CD14-positive monocyte (primary cell): ENCODE measurements around the gene EEFSEC. TPM values are rescaled to one million over a fixed set of nuclear protein-coding genes. Genes with fewer than 3 reads are reported as not detected.

ENCODE experiments used
- DNase-seq, 3 donors: peaks; one replicate each; pipeline ENCODE4 v3.0.0-alpha.2; 2011 to 2022
- H2AFZ ChIP-seq: 2 replicates; pipeline ENCODE4 v1.6.0; 2012; ENCODE audit warnings: mild to moderate bottlenecking, low read depth, low read length, inconsistent platforms; ENCODE audit not compliant: insufficient read depth, poor library complexity, severe bottlenecking
- H3K27ac ChIP-seq, 2 donors: 1 replicate in 1 of 2; 2 replicates in 1 of 2; pipeline ENCODE4 v1.5.1; 2012 to 2013; ENCODE audit warnings: low read length in 2 of 2, control low read depth in 1 of 2, inconsistent platforms in 1 of 2, low read depth in 1 of 2, mild to moderate bottlenecking in 1 of 2
- H3K27me3 ChIP-seq, 2 donors: one replicate each; pipeline versions ENCODE4 v1.6.0 to v1.6.1; 2011 to 2013; ENCODE audit warnings: low read length in 2 of 2; ENCODE audit not compliant: control insufficient read depth in 2 of 2, insufficient read depth in 2 of 2
- H3K36me3 ChIP-seq, 2 donors: replicated peaks in 1 of 2; 1 replicate in 1 of 2; 2 replicates in 1 of 2; pipeline versions ENCODE4 v1.5.1 to v1.6.1; 2012 to 2013; ENCODE audit warnings: low read length in 2 of 2, control low read depth in 1 of 2, inconsistent platforms in 1 of 2, mild to moderate bottlenecking in 1 of 2; ENCODE audit not compliant: insufficient read depth in 2 of 2, control insufficient read depth in 1 of 2
- H3K4me1 ChIP-seq, 2 donors: 1 replicate in 1 of 2; 2 replicates in 1 of 2; pipeline versions ENCODE4 v1.5.1 to v1.6.1; 2012 to 2013; ENCODE audit warnings: low read length in 2 of 2, control low read depth in 1 of 2, inconsistent platforms in 1 of 2, mild to moderate bottlenecking in 1 of 2, moderate library complexity in 1 of 2; ENCODE audit not compliant: insufficient read depth in 2 of 2, control insufficient read depth in 1 of 2
- H3K4me2 ChIP-seq: replicated peaks from 2 replicates; pipeline ENCODE3; 2012; ENCODE audit warnings: low read length, moderate library complexity, mild to moderate bottlenecking; ENCODE audit not compliant: poor library complexity, severe bottlenecking; ENCODE audit errors: extremely low read depth
- H3K4me3 ChIP-seq, 3 experiments: fragments of 200-600 bp in 1 of 3; sonication (generic) in 1 of 3; replicated peaks in 1 of 3; 1 replicate in 2 of 3; 2 replicates in 1 of 3; pipeline ENCODE4 v1.5.1; 2011 to 2013; ENCODE audit warnings: low read length in 3 of 3, mild to moderate bottlenecking in 3 of 3, control low read depth in 2 of 3, low read depth in 2 of 3, inconsistent platforms in 1 of 3, moderate library complexity in 1 of 3
- H3K79me2 ChIP-seq: 2 replicates; pipeline ENCODE4 v1.6.0; 2012; ENCODE audit warnings: mild to moderate bottlenecking, control low read depth, inconsistent platforms, low read length, moderate library complexity; ENCODE audit not compliant: insufficient read depth
- H3K9ac ChIP-seq: 2 replicates; pipeline ENCODE4 v1.6.0; 2017; ENCODE audit warnings: low read length, mild to moderate bottlenecking; ENCODE audit not compliant: insufficient read depth, poor library complexity, severe bottlenecking
- H3K9me3 ChIP-seq, 2 donors: replicated peaks in 1 of 2; 1 replicate in 1 of 2; 2 replicates in 1 of 2; pipeline versions ENCODE4 v1.5.1 to v1.6.1; 2012 to 2013; ENCODE audit warnings: low read length in 2 of 2, control low read depth in 1 of 2; ENCODE audit not compliant: control insufficient read depth in 1 of 2, insufficient read depth in 1 of 2
- H4K20me1 ChIP-seq: 2 replicates; pipeline ENCODE4 v1.6.0; 2012; ENCODE audit warnings: mild to moderate bottlenecking, low read length, control low read depth, moderate library complexity; ENCODE audit not compliant: insufficient read depth
- H3K27ac Mint-ChIP-seq, 7 donors: one replicate each; pipeline ENCODE4 v1.8.0; 2020; ENCODE audit warnings: mild to moderate bottlenecking in 7 of 7, mixed read lengths in 7 of 7, moderate library complexity in 6 of 7, inconsistent platforms in 2 of 7
- H3K27me3 Mint-ChIP-seq, 3 donors: one replicate each; pipeline ENCODE4 v1.8.0; 2021 to 2022; ENCODE audit warnings: low read depth in 3 of 3, mild to moderate bottlenecking in 3 of 3, mixed read lengths in 3 of 3, moderate library complexity in 3 of 3, inconsistent platforms in 1 of 3
- H3K36me3 Mint-ChIP-seq, 2 donors: one replicate each; pipeline ENCODE4 v1.8.0; 2020; ENCODE audit warnings: mixed read lengths in 2 of 2, inconsistent platforms in 1 of 2, mild to moderate bottlenecking in 1 of 2
- H3K4me1 Mint-ChIP-seq: one replicate; pipeline ENCODE4 v1.8.0; 2020; ENCODE audit warnings: mild to moderate bottlenecking, mixed read lengths
- H3K4me3 Mint-ChIP-seq, 2 donors: one replicate each; pipeline ENCODE4 v1.8.0; 2020; ENCODE audit warnings: mild to moderate bottlenecking in 2 of 2, mixed read lengths in 2 of 2, moderate library complexity in 1 of 2
- H3K9me3 Mint-ChIP-seq, 7 donors: one replicate each; pipeline ENCODE4 v1.8.0; 2020 to 2022; ENCODE audit warnings: mixed read lengths in 7 of 7, mild to moderate bottlenecking in 6 of 7, moderate library complexity in 6 of 7, inconsistent platforms in 2 of 7
- WGBS: methylation state at CpG from one replicate; pipeline ENCODE4 v1.1.5; 2013; ENCODE audit warnings: missing lambda C conversion rate; ENCODE audit not compliant: insufficient coverage; 5-methylcytosine and 5-hydroxymethylcytosine counted together
- intact Hi-C, 2 donors: fragments of 100-400 bp; cut with micrococcal nuclease; formaldehyde crosslinking; loops; one replicate each; pipeline versions ENCODE4 v1.15.0 to v1.15.1; 2023
- polyA plus RNA-seq, 3 donors: library from polyadenylated mRNA; depleted of rRNA in 1 of 3; unstranded in 2 of 3; stranded (reverse) in 1 of 3; fragments of 300-500 nt in 2 of 3; fragments of >200 nt in 1 of 3; fragmentation: Illumina TruSeq in 2 of 3; gene quantifications; 1 replicate in 2 of 3; 2 replicates in 1 of 3; pipeline ENCODE4 v1.2.3, GENCODE V29; 2012 to 2021
- TF ChIP-seq, protein P1 (sequence below): fragments of 200-600 bp; IDR thresholded peaks from one replicate; pipeline ENCODE4 v1.8.0; 2022; ENCODE audit warnings: antibody characterized with exemption, mild to moderate bottlenecking

EEFSEC gene
- polyA plus RNA-seq, 3 donors, result 13.3 to 14.9 (median 14.9) TPM

- Histone ChIP-seq H3K36me3 (no peaks in the 10 kb centered on the region), H3K4me1 (peaks cover 10 to 14% of the 10 kb centered on the region in 2 donors), H3K27ac (no peak overlapping the region), H3K4me3 (no peak overlapping the region), H2AFZ (no peak overlapping the region), H3K27me3 (no peaks in the 10 kb centered on the region), H3K9ac (no peak overlapping the region), H3K4me2 (no peak overlapping the region), H4K20me1 (no peaks in the 10 kb centered on the region), H3K9me3 (no peaks in the 10 kb centered on the region), H3K79me2 (no peaks in the 10 kb centered on the region)
- Mint-ChIP-seq H3K4me3 (no peak overlapping the region), H3K4me1 (peaks cover 15% of the 10 kb centered on the region), H3K36me3 (peaks cover 27% of the 10 kb centered on the region in 2 donors), H3K27me3 (peaks cover 0 to 2% (median 0%) of the 10 kb centered on the region in 3 donors), H3K27ac (no peak overlapping the region), H3K9me3 (peaks cover 0 to 2% (median 0%) of the 10 kb centered on the region in 7 donors)
- intact Hi-C loops, result no loop called here
- no peak for DNase-seq
- no CpG with 5 or more reads among the region's 1 CpG for WGBS
- TF ChIP-seq, protein P1, sequence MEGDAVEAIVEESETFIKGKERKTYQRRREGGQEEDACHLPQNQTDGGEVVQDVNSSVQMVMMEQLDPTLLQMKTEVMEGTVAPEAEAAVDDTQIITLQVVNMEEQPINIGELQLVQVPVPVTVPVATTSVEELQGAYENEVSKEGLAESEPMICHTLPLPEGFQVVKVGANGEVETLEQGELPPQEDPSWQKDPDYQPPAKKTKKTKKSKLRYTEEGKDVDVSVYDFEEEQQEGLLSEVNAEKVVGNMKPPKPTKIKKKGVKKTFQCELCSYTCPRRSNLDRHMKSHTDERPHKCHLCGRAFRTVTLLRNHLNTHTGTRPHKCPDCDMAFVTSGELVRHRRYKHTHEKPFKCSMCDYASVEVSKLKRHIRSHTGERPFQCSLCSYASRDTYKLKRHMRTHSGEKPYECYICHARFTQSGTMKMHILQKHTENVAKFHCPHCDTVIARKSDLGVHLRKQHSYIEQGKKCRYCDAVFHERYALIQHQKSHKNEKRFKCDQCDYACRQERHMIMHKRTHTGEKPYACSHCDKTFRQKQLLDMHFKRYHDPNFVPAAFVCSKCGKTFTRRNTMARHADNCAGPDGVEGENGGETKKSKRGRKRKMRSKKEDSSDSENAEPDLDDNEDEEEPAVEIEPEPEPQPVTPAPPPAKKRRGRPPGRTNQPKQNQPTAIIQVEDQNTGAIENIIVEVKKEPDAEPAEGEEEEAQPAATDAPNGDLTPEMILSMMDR, result no peak
Observed at GRCh38 chr3:128199110-128199509, 45.8 kb downstream of the EEFSEC start.

- DNase-seq, result no peak
- H3K4me3 ChIP-seq, result no peak overlapping the region
- no peaks in the 10 kb centered on the region for H3K27me3 ChIP-seq
- H2AFZ ChIP-seq, result no peak overlapping the region
- TF ChIP-seq, protein P1, result no peak
- no peak overlapping the region for H3K4me2 ChIP-seq
- Mint-ChIP-seq H3K27ac (no peak overlapping the region), H3K27me3 (peaks cover 0 to 2% (median 0%) of the 10 kb centered on the region in 3 donors), H3K4me3 (no peak overlapping the region), H3K4me1 (peaks cover 2% of the 10 kb centered on the region), H3K9me3 (peaks cover 0 to 2% (median 0%) of the 10 kb centered on the region in 7 donors), H3K36me3 (peaks cover 30 to 31% of the 10 kb centered on the region in 2 donors)
- H3K9me3 ChIP-seq, result no peaks in the 10 kb centered on the region
- H3K36me3 ChIP-seq, result no peaks in the 10 kb centered on the region
- peaks cover 3% of the 10 kb centered on the region for H4K20me1 ChIP-seq
- peaks cover 0 to 1% of the 10 kb centered on the region in 2 donors for H3K4me1 ChIP-seq
- no peak overlapping the region for H3K27ac ChIP-seq
- intact Hi-C loops, result no loop called here
- WGBS, result no CpG with 5 or more reads among the region's 1 CpG
- H3K79me2 ChIP-seq, result no peaks in the 10 kb centered on the region
- no peak overlapping the region for H3K9ac ChIP-seq
Observed at GRCh38 chr3:128201158-128201755, 48.0 kb downstream of the EEFSEC start.
